NCI-H2107 (cell line): ENCODE measurements around the gene ARHGAP42.

Experiments
- DNase-seq: peaks from one replicate; lab custom pipeline; 2025; lab: John Stamatoyannopoulos, UW

The ARHGAP42 gene

DNA sequence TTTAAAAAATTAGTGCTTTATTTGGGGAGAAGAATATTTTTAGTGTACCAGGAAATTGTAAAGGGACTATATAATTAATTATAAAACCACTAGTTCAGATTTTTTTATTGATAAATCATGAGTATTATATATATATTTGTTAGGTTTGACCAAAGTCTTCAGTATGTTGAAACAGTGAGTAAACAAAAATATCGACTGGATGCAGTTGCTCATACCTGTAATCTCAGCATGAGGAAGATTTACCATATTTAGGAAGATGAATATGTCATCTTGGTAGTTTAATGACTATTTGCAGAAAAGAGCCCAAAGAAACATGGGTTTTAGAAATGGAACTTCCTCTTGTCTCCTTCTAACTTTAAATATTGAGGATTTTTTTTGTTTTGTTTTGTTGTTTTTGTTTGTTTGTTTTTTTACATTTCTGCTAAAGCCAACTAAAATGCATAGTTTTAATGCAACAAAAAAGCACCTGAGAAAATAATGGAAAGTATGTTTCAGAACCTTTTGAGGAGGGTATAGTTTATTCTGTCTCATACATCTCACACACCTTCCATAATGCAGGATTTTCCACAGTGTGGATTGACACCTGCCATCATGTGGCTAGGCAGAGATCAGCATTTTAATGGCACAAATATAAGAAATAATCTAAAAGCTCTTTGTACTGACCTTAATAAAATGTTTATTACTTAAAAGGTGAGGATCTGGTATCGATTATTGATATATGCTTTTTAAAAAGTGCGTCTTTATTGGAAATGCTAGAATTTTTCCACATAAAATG, 114.3 kb downstream of the ARHGAP42 start:
- no peak for DNase-seq

DNA sequence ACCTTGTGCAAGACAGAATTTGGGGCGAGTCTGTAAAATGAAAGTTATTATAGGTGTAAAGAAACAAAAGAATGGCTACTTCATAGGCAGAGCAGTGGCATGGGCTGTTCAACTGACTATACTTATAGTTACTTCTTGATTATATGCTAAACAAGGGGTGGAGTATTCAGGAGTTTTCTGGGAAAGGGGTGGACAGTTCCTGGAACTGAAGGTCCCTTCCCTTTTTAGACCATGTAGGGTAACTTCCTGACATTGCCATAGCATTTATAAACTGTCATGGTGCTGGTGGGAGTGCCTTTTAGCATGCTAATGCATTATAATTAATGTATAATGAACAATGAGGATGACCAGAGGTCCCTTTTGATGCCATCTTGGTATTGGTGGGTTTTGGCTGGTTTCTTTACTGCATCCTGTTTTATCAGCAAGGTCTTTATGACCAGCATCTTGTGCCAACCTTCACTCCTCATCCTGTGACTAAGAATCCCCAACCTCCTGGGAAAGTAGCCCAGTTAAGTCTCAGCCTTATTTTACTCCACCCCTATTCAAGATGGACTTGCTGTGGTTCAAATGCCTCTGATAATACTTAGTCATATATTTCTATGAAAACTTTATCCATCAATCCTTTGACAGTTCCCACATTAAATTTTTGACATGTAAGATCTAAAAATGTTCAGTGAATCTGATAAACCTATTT, 118.6 kb downstream of the ARHGAP42 start:
- no peak for DNase-seq

- DNase-seq: no peak
Measured at GRCh38 chr11:100806296-100806695, 119.2 kb downstream of the ARHGAP42 start.

- DNase-seq: no peak
Measured at GRCh38 chr11:100808904-100809491, 121.9 kb downstream of the ARHGAP42 start.

DNA sequence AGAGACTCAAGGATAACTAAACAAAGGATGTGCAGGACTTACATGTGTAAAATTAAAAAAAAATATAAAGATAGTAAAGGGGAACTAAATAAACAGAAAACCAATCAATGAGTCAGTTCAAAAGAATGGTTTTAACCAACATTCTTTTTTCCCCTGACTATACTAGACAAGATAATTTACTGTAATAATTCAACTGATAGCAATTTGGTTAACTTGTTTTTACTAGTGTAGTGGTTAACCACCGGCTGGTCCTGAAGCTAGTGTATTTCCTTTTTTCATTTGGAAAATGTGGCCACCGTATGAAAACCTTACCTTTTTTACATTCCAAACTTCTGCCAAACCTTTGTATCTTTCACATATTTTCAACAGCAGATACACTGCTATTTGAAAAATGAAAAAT, 123.1 kb downstream of the ARHGAP42 start:
- DNase-seq: no peak

DNA sequence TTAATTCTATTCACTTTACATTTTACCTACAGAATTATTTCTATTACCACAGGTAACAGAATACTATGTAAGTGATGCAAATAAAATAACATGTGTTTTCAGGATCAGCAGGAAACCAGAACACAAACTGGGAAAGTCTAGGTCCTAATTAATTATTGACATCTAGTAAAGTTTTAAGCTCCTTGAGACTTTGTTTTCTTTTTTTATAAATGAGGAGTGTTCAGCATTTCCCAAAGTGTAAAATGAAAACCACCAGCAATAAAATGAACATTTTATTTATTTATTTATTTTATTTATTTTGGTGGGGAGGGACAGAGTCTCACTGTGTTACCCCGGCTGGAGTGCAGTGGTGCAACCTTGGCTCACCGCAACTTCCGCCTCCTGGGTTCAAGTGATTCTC, 123.6 kb downstream of the ARHGAP42 start:
- DNase-seq: no peak

- DNase-seq: no peak
Measured at GRCh38 chr11:100812517-100812916, 125.4 kb downstream of the ARHGAP42 start.

GRCh38 chr11:100815787-100816330, 128.8 kb downstream of the ARHGAP42 start:
- no peak for DNase-seq

DNA sequence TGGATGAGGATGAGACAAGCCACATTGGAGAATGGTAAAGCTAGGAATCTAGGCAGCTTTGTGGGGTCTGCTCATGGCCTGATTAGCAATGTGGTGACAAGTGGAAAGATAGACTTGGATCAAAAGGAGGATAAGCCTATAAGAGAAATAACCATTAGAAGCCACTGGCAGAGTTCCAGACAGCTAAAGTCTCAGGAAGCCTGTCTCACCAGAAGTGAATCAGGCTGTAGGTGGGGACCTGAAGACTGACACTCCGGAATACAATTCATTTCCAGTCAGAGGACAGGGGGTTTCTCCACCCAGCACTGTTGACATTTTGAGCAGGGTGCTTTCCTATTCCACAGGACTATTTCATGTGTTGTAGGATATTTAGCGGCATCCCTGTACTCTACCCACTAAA, 129.7 kb downstream of the ARHGAP42 start:
- no peak for DNase-seq

GRCh38 chr11:100817620-100818019, 130.5 kb downstream of the ARHGAP42 start:
- DNase-seq: no peak

GRCh38 chr11:100820621-100821020, 133.5 kb downstream of the ARHGAP42 start:
- no peak for DNase-seq

DNA sequence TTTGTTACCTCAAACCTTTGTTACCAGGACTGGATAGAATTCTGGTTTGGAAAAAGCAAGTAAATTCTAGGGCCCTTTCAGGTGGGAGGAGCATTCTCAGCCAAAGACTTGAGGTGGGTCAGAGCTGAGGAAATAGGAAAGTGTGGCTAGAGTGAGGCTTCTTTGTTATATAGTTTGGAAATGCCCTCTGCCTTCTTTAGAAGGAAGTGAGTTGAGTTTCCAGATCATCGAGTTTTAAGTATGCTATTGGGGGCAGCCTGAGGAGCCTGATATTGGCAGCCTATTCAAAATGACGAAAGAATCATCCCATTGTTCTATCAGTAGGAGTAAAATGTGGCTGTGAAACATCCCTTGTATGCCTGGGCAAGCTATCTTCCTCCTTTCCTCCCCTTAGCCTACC, 134.1 kb downstream of the ARHGAP42 start:
- DNase-seq: no peak

DNA sequence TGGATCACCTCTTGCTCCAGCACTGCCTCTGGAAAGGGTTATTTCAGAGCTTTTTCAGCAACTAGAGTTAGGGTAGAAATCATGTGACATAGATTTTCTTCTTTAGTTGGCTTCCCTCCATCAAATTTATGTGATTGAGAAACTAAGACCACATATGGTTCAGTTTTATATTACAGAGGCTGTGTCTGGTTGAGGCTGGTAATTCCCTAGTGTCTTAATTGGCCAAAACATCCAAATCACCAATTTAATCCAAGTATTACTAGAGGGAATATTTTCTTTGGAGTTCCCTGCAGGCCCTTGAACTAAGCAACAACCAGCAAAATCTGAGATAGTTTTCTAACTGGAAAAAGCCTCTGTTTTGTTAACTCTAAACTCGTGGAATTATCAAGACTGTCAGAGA, 136.3 kb downstream of the ARHGAP42 start:
- DNase-seq: no peak

GRCh38 chr11:100824041-100824809, 137.1 kb downstream of the ARHGAP42 start:
- DNase-seq: no peak

DNA sequence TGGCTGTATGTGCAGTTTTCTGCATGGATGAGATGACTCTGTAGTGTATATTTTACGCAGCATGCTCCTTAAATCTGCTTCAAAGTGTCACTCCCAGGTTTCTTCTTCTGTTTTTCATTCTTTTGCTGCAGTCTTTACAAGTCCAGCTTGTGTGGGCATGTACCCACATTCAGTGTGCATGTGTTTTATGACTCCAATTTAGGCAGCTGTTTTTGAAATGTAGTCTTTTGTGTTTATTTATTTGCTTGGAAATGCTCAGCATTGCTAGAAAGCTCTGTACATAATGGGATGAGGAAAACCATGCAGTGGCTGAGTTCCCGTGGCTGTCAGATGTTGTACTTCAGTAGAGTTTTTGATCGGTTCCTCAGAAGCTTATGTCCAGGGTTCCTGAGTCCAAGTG, 138.5 kb downstream of the ARHGAP42 start:
- DNase-seq: no peak

DNA sequence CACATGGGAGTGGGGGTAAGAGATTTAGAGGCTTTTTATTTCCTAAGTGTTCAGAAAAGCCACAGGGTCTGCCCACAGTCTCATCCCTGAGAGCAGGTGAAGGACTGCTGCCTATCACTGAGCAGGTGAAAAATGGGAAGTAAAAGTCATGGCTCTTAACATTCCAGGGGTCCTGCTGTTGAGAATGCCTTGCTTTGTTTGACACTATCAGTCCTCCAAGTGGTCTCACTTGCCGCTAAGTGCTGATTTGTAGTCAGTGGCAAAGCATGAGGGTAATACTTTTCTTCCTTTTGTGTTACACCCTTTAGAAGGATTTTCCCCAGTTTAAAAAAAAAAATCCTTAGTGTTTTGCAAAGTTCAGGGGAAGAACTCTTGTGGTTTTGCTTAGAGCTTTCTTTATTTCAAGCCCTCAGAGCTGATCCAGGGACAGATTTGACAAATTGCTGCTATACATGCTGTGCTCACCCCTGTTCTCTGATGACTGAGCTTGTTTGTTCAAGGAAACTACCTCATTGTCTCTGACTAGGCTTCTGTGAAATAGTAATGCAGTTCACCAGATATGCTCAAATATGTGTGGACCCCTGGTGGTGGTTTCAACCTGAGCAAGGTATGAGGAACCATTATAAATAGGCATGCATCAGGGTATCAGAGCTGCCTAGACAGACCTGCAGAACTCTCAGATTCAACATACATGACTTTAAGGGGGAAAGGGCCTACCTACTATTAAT, 141.0 kb downstream of the ARHGAP42 start:
- no peak for DNase-seq

GRCh38 chr11:100830274-100830673, 143.2 kb downstream of the ARHGAP42 start:
- no peak for DNase-seq

DNA sequence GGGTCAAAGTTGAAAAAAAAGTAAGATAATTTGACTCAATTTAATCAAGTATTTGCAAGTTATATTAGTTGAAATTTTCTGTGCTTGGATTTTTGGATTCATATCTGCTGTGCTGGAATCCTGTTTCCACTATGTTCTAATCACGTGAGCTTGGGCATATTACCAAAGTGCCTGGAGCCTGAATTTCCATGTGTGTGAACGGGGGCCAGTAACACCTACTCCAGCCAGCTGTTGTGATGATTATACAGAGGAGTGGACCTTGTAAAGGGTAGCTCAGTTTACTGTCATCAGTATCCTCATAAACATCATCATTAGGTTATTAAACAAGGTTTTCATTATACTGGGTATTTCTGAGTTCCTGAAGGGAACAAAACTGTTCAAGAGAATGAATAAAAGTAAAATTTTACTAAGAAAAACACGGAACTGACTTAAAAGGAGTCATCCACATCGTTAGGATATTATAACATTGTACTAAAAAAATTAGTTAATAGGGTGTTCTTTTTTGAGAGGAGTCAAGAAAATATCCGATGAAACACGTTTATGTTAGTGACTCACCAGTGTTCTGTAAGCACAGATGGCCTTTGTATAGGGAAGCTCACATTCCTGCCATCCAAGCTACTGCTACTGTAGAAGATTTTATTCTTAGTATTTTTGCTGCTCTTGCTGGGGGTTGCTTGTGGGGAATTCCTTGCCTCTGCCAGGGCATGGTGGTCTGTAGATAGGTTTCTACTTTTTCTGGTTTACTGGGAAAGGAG, 144.1 kb downstream of the ARHGAP42 start:
- DNase-seq: no peak

- DNase-seq: no peak
Measured at GRCh38 chr11:100831929-100832494, 144.9 kb downstream of the ARHGAP42 start.

DNA sequence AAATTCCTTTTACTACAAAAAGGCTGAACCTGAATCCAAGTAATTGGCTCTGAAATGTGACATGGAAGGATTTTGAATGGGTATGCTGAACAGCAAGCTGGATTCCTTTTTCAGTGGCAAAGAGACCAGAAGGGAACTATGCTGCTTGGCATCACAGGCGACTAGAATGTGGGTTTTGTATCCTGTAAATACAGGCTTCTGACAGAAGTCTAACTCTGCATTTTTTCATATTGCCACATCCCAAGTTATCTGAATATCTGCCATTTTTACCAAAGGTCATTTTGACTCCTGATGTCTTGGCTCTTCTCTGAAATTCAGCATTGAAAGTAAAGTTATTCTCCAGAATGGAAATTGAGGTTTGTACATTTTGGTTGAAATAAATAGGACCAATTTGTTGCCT, 145.7 kb downstream of the ARHGAP42 start:
- no peak for DNase-seq
